CD4-positive, alpha-beta T cell treated with Interleukin-6 at 100 ng/mL for 8 hours (primary cell): ENCODE results near the gene SOX30.
A peak's percentile ranks its signal among the peaks of the same experiment; 100 is the strongest.
"Not testable (repeated sequence)": the region's sequence is repeated elsewhere in the genome, so short reads cannot be mapped to it uniquely, and the experiment has no call there.

Experiments
- DNase-seq: peaks from one replicate; pipeline ENCODE4 v3.0.0-alpha.2; 2020; ENCODE audit warnings: mixed read lengths, low spot score

Gene SOX30

DNA sequence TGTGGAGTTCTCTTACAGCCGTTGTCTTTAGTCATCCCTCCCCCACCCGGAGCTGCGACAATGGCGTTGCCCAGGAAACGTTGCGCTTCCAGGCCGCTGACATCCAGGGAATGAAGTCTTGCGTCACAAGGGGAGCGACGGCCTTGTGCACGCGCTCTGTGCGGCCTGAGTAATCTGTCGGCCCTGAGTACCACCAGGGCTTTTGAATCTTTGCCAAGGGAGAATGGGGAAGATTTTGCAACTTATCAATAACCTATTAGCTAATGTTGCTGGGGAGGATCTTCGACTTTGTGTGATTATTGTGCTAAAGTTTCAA is at the start of gene SOX30:
Gene SOX30 (minus strand): TSS at position 62 of the 316 bp plus-strand sequence. CDS start 360 bp downstream, outside the sequence.
- DNase-seq = no peak

DNA sequence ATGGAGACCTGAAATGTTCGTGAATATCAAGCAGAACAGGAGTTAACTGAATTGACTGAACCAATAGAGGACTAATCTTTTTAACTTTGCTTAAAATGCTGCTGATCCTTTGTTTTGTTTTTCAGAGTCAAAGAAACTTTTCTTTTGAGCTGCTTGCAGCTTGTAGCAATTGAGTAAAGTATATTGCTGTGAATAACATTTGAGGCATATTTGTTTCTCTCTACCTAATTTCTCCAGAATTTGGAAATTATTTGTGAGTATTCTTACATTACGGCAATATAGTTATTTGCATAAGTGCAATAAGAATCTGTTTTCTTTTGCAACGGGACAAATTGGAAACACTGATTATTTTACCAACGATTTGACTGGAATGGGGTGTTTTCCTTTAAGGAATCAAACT is 46.4 kb upstream of the SOX30 start:
- DNase-seq = not testable (repeated sequence)

DNA sequence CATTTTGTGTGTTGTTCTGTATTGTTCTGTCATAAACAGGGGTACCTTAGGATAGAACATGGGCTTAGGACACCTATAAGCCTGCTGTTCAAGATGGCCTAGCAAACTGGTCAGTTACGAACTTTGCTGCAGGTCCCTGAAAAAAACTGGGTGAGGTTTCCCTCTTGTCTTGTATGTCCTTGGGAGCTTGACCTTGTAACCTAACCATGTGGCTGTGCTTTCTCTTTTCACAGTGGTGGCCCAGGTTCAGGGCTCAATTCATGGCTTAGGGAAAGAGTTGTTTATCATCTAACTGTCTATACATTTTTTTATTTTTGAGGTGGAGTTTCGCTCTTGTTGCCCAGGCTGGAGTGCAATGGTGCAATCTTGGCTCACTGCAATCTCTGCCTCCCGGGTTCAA is 43.9 kb upstream of the SOX30 start:
- DNase-seq = not testable (repeated sequence)

DNA sequence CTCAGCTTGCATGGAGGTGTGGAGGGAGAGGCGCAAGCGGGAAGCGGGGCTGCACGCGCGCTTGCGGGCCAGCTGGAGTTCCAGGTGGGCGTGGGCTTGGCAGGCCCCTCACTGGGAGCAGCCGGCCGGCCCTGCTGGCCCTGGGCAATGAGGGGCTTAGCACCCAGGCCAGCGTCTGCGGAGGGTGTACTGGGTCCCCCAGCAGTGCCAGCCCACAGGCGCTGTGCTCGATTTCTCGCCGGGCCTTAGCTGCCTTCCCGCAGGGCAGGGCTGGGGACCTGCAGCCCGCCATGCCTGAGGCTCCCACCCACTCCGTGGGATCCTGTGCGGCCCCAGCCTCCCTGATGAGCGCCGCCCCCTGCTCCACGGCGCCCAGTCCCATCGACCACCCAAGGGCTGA is 41.6 kb upstream of the SOX30 start:
- DNase-seq = not testable (repeated sequence)

DNA sequence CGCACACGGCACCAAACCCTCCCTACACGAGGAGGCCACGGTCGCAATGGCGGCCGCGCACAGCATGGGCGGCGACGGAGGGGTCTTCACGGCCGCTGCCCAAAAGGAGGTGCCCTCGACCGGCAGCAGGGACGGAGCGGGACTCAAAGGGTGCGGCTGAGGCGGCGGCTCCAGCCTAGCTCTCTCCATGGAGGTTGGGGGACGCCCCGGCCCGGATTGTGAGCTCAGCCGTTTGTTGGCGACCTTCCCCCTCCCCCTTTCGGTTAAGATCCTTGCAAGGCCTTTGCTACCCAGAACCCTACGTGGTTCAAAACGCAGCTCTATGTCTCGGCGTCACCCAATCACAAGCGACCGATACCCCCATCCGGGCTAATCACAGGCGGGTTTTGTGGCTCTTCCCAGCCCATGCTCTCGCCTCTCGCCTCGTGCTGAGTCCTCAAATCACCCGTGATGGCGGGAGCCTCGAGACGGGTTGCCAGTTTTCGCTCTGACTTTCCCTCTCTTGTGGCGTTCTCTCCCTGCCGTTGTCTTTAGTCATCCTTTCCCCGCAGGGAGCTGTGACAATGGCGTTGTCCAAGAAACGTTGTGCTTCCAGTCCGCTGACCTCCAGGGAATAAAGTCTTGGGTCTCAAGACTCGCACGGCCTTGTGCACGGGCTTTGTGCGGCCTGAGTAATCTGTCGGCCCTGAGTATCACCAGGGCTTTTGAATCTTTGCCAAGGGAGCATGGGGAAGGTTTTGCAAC is 38.6 kb upstream of the SOX30 start:
- no peak for DNase-seq

DNA sequence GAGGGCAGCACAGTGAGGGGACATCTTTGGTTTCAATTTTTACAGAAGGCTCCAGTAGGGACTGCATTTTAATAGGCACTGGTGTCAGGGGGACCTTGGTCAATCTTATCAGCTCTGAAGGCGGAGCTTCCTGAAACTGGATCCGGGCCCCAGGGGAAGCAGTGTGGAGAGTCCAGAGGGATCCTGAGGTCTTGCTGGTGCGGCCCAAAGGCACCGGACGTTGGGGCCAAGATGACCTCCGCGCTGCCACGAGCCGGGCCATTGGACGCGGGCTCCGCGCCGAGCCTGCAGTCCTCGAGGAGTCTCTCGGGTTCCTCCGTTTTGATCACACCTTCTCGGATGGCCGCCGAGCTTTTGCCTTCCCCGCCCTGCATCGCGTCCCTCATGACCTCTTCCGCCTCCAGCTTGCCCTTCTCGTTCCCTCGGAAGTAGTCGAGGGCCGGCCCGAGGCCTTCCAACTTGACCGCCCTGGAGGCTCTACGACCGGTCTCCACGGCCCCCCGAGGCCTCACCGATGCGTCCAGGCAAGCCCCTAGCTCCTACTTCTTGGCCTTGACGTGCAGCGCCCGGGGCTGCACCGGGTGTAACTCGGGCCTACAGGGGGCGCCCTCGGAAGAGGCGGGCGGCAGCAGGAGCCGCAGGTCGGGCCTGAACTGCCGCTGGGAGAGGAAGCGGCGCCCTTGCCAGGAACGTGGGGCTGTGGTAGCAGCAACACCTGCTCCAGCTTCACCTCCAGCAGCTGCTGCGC is 37.9 kb upstream of the SOX30 start:
- peak; percentile 29 for DNase-seq

DNA sequence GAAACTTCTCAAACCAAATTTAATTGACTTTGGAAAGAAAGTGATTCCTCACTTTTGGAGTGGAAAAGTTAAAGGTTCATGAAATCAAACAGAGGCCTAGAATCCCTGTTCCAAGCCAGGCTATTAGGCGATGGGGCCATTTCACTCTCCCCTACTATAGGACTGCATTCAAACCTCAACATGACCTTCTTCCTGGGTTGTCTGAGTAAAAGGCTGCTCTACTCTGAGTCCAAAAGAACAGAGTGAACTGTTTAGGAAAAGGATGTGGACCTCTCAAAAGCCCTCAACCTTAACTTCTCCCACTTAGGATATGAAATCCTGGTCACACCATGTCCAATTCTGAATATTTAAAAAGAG is 34.9 kb upstream of the SOX30 start:
- no peak for DNase-seq

DNA sequence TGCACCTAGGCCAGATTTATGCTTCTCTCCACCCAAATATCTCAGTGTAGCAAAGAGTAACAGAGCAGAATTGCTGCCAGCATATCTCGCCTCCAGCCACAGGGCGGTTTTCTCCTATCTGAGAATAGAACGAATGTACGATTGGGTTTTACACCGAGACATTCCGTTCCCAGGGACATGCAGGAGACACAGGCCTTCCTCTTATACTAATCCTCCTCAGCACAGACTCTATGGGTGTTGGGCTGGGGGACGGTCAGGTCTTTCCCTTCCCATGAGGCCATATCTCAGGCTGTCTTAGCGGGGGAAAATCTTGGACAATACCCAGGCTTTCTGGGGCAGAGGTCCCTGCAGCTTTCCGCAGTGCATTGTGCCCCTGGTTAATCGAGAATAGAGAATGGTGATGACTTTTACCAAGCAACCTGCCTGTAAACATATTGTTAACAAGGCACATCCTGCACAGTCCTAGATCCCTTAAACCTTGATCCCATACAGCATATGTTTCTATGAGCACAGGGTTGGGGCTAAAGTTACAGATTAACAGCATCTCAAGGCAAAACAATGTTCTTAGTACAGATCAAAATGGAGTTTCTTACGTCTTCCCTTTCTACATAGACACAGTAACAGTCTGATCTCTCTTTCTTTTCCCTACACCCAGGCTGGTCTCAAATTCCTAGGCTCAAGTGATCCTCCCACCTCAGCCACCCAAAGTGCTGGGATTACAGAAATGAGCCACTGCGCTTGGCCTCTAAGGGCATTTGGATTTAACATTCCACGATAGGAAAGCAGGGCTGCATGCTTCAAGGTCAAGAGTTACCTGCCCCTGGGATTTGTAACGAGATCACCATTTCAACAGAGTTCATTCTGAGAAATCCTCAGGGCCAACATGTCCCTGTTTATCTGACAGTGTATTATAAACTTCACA is 34.3 kb upstream of the SOX30 start:
- not testable (repeated sequence) for DNase-seq

DNA sequence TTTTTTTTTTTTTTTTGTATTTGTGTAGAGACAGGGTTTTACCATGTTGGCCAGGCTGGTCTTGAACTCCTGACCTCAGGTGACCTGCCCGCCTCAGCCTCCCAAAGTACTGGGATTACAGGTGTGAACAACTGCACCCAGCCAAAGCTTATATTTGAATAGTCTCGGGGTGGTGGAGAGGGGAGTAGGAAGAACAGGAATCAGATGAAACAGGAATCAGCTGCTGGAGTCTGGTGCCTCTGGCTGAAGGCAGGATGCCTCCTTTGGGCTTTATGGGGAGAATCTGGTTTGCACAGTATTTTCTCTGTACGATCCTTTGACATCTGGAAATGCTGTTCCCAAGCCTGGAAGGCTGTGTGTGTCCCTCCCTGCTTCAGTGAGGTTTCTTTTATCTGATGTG is 30.0 kb upstream of the SOX30 start:
- DNase-seq = no peak

DNA sequence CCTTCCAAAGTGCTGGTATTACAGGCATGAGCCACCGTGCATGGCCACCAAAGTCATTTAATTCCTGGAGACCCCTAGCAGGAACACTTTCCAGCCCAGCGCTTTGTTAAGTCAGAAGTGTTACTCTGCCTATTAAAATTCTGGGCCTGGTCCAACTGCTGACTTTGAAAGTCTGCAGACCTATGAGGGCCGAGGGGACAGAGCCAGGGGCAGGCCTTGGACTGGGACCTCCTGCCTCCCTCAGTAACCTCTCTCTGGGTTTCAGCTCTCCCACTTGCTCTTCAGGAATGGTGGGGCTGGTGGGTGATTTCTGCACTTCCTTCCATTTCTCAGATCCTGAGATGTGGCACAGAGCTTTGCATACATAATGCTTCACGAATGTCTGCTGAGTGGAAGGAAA is 28.8 kb upstream of the SOX30 start:
- DNase-seq = no peak

DNA sequence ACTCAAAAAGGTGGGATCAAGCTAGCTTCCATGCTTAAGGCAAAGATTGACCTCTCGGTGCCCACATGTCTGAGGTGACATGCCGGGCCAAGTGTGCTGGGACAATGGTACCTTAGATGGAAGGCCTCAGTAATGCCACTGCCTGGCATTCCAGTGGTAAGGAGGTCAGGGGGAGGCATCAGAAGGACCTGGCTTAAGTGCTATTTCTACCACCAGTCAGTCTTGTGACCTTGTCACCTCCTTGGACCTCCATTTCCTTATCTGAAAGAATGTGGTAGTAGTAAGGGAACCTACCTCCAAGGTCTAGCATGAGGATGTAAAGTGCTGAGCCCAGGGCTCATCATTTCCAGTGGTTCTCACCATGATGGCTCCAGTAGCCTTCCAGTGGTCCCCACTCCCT is 28.0 kb upstream of the SOX30 start:
- no peak for DNase-seq

DNA sequence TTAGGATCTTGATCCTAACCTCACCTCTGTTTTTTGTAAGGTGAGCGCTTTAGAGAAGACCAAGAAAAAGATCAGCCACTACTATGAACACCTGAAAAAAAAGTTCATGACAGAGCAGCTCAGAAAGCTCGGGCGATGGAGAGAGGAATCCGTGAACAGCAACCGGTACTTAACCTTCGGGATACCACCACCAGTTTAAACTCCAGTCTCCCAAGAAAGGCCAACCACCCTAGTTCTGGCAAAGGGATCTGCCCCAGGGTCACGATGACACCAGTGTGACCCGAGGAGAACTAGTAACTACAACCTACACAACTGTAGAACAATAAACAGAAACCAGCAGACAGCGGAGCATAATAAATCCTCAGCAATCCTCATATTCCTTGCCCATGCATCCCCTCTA is 27.6 kb upstream of the SOX30 start:
- no peak for DNase-seq

DNA sequence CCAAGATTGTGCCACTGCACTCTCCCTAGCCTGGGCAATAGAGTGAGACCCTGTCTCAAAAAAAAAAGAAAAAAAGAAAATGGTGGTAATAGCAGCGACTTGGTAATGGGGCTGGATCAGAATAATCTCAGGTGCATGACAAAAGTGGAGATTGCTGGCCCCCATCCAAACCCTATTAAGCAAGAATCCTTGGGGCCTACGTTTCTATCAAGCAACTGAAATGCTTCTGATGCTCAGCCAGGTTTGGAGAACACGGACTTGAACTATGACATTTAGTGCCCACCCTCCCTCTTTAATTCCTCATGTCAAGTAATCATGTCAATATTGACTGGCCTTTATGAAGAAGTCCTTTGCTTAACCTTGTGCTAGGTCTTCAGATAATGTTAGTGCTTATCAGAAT is 25.7 kb upstream of the SOX30 start:
- DNase-seq = no peak

DNA sequence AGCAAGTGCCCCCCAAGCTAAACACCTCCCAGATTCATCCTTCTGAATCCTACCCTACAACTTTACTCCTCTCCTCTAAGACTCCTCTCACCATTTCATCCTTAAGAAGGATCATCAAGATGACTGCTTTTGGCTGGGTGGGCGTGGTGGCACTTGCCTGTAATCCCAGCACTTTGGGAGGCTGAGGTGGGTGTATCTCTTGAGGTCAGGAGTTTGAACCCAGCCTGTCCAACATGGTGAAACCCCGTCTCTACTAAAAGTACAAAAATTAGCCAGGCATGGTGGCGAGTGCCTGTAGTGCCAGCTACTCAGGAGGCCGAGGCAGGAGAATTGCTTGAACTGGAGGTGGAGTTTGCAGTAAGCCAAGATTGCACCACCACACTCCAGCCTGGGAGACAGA is 22.1 kb upstream of the SOX30 start:
- not testable (repeated sequence) for DNase-seq

DNA sequence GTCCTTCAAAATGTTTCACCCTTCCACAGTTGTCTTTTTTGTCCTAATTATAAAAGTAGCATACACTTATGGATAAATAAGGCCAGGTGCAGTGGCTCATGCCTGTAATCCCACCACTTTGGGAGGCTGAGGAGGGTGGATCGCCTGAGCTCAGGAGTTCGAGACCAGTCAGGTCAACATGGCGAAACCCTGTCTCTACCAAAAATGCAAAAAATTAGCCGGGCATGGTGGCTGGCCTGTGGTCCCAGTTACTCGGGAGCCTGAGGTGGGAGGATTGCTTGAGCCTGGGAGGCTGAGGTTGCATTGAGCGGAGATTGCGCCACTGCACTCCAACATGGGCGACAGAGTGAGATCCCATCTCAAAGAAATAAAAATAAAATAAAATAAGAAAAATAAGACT is 20.7 kb upstream of the SOX30 start:
- no peak for DNase-seq

DNA sequence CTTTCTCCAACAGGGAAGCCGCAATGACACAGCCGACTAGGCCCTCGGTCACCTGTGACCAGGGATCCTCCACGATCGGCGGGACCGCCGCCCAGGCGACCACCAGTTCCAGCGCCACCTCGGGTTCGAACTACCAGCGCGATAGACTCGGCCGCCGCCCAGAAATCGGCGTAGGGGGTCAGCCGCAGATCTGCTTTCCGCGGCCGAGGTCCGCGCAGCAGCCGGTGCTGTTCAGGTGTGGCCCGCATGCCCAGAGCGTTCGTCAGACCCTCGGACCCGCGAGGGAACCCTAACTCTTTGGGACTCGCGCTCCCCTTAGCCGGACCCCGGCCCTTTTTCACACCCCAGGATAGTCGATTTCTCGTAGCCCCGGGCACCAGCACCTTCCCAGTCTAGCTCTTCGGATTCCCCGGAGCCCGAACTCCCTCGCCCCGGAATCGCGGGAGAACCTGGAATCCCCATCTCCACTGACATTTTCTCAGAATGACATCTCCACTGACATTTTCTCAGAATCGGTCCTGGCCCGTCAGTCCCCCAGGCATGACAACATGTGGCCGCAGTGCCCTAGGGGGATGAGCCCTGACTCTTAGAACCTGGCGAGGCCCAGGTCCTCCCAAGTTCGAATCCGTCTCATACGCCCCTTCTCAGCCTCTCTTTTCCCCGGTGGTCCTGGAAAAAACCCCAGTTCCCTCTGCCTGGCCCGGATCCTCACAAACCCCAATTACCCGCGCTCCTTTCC is 19.5 kb upstream of the SOX30 start:
- DNase-seq = no peak

DNA sequence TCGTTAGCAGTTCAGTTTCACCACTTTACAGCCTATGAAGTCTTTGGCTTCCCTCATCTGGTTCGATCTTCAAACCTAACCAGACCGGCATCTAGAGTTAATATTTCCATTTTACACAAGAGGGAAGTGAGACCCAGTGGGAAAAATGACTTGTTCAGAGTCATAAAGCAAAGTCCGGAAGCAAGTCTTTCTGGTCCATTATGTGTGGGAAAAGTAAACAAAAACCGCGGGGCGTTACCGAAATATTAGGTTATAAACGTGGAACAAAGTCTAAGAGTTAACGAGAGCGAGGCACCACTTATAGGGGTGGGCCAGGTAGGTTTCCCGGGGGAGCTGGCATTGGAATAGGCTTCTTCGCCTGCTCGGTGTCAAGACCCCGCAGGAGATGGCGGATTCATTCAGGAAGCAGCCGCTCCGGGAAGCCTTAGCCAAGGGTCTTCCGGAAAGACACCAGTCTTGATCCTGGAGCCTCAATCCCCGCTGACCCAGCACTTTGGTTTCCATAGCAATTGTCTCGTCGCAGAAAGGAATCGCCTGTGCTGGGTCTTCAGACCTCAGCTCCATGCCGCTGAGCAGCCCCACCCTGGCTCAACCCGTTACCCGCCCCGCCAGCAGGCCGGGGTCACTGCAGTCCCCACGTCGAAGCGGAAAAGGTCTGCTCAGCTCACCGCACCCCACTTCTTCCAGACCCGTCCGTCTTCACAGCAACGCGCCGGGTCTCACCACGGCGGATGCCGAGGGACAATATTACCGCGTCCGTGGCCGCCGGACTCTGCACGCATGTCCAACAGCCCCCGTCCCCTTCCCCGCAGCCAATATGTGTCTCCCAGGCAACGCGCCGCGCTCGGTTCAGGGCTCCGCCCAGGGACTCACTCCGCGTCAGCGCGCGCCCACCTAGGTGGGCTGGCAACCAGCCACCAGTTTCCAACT is 18.7 kb upstream of the SOX30 start, which contains the start of gene C5orf52:
Gene C5orf52 (plus strand): TSS at position 872 of the 930 bp plus-strand sequence. CDS start 82 bp downstream, outside the sequence.
- DNase-seq = no peak

DNA sequence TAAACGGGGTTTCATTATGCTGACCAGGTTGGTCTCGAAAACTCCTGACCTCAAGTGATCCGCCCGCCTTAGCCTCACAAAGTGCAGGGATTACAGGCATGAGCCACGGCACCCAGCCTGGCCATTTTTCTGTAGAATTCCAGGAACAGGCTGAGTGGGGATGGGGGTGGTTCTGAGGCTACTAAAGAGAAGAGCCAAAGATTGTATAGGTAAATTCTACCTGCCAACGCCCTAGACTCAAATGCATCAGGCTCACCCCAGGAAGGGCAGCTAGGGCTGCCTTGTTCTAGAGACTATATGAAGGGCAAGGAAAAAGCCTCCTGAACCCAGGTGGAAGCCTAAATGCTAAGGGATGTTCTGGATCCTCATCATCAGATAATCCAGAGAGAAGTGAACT is 17.5 kb upstream of the SOX30 start:
- DNase-seq = no peak

DNA sequence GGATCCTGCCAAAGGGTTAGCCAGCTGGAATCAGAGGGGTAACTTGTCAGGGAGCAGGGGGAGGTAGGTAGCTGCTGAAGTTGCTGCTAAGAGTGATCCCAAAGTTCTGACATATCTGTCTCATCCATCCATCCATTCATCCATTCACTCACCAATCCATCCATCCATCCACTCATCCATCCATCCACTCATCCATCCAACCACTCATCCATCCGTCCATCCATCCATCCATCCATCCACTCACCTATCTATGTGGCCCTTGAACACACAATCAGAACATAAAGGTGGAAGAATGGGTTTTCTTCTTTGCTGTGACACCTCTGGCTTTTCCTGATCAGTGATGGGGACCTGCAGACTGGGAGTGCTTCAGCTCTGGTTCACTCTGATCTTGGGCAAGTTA is 16.1 kb upstream of the SOX30 start:
- DNase-seq = no peak

DNA sequence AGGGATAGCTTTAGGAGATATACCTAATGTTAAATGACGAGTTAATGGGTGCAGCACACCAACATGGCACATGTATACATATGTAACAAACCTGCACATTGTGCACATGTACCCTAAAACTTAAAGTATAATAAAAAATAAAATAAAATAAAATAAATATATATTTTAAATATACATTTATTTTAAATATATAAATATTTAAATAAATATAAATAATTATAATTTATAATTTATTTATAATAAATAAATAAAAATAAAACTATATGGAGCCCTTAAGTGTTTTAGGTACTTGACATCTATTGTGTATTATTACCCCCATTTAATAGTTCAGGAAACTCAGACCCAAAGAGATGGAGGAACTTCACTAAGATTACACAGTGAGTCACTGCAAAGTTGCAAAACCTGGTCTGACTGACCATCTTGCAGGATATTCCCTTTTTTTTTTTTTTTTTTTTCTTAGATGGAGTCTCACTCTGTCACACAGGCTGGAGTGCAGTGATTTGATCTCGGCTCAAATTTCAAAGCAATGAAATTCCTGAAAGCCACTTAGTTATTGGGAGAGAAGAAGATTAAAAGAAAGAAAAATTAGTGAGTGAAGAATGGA is 13.3 kb upstream of the SOX30 start:
- no peak for DNase-seq
